Cardiac muscle cell (in vitro differentiated cells and primary cell): Measurements from ENCODE around the gene BMP8B. TPM values are rescaled to one million over a fixed set of nuclear protein-coding genes. Genes with fewer than 3 reads are reported as not detected.

Experiments used
- DNase-seq, 2 donors: peaks; one replicate each; pipeline versions ENCODE4 v3.0.0 to v3.0.0-alpha.2; 2010 to 2017; ENCODE audit warnings: low read depth in 1 of 2, low spot score in 1 of 2
- H3K27ac ChIP-seq: fragments of 200-600 bp; sonication (generic); 2 replicates; pipeline ENCODE4 v1.5.1; 2016
- H3K27me3 ChIP-seq: fragments of 200-600 bp; sonication (generic); 2 replicates; pipeline ENCODE4 v1.6.0; 2016; ENCODE audit warnings: control low read depth
- H3K36me3 ChIP-seq: fragments of 200-600 bp; sonication (generic); 2 replicates; pipeline ENCODE4 v1.5.1; 2016; ENCODE audit warnings: control low read depth
- H3K4me1 ChIP-seq: fragments of 200-600 bp; sonication (generic); 2 replicates; pipeline ENCODE4 v1.8.1; 2017; ENCODE audit warnings: low read depth, mild to moderate bottlenecking, mixed run types
- H3K4me3 ChIP-seq: fragments of 200-600 bp; sonication (generic); 2 replicates; pipeline ENCODE4 v1.5.1; 2016; ENCODE audit warnings: mild to moderate bottlenecking
- H3K9me3 ChIP-seq: fragments of 200-600 bp; sonication (generic); 2 replicates; pipeline ENCODE4 v1.5.1; 2017; ENCODE audit warnings: low read depth, mild to moderate bottlenecking, control low read depth
- polyA plus RNA-seq: library from polyadenylated mRNA; unstranded; fragments of >200 nt; fragmentation: Nextera tagmentation; extraction: Ambion mirVana; gene quantifications from 2 replicates; pipeline ENCODE4 v1.2.1, GENCODE V29; 2016
- total RNA-seq: library from RNA; depleted of rRNA; stranded (reverse); fragments of >200 nt; gene quantifications from 2 replicates; pipeline ENCODE4 v1.2.3, GENCODE V29; 2016
- TF ChIP-seq, protein P1 (sequence below): IDR thresholded peaks from 2 replicates; pipeline ENCODE4 v1.5.1; 2012; ENCODE audit warnings: low read depth, mild to moderate bottlenecking, low read length

BMP8B gene
- total and polyA plus RNA-seq, 2 experiments from 2014 or later, result 0.02 TPM; not detected in 1

- TF ChIP-seq, protein P1, sequence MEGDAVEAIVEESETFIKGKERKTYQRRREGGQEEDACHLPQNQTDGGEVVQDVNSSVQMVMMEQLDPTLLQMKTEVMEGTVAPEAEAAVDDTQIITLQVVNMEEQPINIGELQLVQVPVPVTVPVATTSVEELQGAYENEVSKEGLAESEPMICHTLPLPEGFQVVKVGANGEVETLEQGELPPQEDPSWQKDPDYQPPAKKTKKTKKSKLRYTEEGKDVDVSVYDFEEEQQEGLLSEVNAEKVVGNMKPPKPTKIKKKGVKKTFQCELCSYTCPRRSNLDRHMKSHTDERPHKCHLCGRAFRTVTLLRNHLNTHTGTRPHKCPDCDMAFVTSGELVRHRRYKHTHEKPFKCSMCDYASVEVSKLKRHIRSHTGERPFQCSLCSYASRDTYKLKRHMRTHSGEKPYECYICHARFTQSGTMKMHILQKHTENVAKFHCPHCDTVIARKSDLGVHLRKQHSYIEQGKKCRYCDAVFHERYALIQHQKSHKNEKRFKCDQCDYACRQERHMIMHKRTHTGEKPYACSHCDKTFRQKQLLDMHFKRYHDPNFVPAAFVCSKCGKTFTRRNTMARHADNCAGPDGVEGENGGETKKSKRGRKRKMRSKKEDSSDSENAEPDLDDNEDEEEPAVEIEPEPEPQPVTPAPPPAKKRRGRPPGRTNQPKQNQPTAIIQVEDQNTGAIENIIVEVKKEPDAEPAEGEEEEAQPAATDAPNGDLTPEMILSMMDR, result no peak
Observed at GRCh38 chr1:39729030-39729429, 59.6 kb downstream of the BMP8B start.

GRCh38 chr1:39727932-39728317, 60.7 kb downstream of the BMP8B start:
- Histone ChIP-seq H3K9me3 (no peaks in the 10 kb centered on the region), H3K4me3 (no peak overlapping the region), H3K27ac (no peak overlapping the region), H3K27me3 (peaks cover 100% of the 10 kb centered on the region), H3K36me3 (no peaks in the 10 kb centered on the region), H3K4me1 (no peaks in the 10 kb centered on the region)
- TF ChIP-seq, protein P1, result no peak
- DNase-seq, result no peak

More at GRCh38 chr1:39729030-39729429, 59.6 kb downstream of the BMP8B start:
- H3K9me3 ChIP-seq, result no peaks in the 10 kb centered on the region
- no peaks in the 10 kb centered on the region for H3K4me1 ChIP-seq
- no peak overlapping the region for H3K27ac ChIP-seq
- peak in 1 of 2 donors; percentile 44 for DNase-seq
- H3K4me3 ChIP-seq, result no peak overlapping the region
- peaks cover 100% of the 10 kb centered on the region for H3K27me3 ChIP-seq
- no peaks in the 10 kb centered on the region for H3K36me3 ChIP-seq

DNA sequence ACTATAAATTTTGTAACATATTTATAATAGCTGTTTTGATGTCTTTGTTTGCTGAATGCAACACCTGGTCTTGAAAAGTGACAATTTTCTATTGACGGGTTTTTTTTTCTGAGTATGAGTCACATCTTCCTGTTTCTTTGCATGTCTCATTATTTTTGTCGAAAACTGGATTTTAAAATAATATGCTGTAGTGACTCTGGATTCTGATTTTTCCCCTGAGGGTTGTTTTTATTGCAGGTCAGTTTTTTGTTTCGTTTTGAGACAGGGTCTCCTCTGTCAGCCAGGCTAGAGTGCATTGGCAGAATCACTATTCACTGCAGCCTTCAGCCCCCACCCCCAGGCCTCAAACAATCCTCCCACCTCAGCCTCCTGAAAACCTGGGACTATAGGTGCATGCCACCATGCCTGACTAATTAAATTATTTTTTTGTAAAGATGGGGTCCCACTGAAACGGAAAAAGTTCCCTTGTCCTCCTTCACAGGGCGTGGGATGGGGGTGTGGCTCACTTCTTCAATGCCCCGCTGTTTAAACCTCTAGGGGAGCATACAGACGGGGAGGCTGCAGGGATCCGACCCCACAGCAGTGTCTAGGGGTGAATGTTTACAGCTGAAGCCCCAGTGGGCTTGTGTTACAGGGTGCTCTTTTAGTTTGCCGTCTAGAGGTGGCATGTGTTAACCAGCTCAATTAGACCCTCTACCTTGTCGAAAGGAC, 61.3 kb downstream of the BMP8B start:
- no peak overlapping the region for H3K4me3 ChIP-seq
- peaks cover 100% of the 10 kb centered on the region for H3K27me3 ChIP-seq
- no peaks in the 10 kb centered on the region for H3K4me1 ChIP-seq
- no peaks in the 10 kb centered on the region for H3K9me3 ChIP-seq
- no peak overlapping the region for H3K27ac ChIP-seq
- no peak for DNase-seq
- TF ChIP-seq, protein P1, result no peak
- no peaks in the 10 kb centered on the region for H3K36me3 ChIP-seq

- no peaks in the 10 kb centered on the region for H3K36me3 ChIP-seq
- TF ChIP-seq, protein P1, result no peak
- no peaks in the 10 kb centered on the region for H3K9me3 ChIP-seq
- H3K27me3 ChIP-seq, result peaks cover 100% of the 10 kb centered on the region
- no peak for DNase-seq
- H3K4me3 ChIP-seq, result no peak overlapping the region
- no peak overlapping the region for H3K27ac ChIP-seq
- H3K4me1 ChIP-seq, result no peaks in the 10 kb centered on the region
Observed at GRCh38 chr1:39726600-39726999, 62.1 kb downstream of the BMP8B start.

GRCh38 chr1:39722495-39722894, 66.2 kb downstream of the BMP8B start:
- H3K27ac ChIP-seq, result no peak overlapping the region
- no peak for DNase-seq
- no peaks in the 10 kb centered on the region for H3K36me3 ChIP-seq
- H3K4me1 ChIP-seq, result no peaks in the 10 kb centered on the region
- TF ChIP-seq, protein P1, result no peak
- no peak overlapping the region for H3K4me3 ChIP-seq
- no peaks in the 10 kb centered on the region for H3K9me3 ChIP-seq
- peaks cover 95% of the 10 kb centered on the region for H3K27me3 ChIP-seq
